HAP-1 (cell line): ENCODE data around the gene IFNA2.
"Not testable (repeated sequence)": the region's sequence is repeated elsewhere in the genome, so short reads cannot be mapped to it uniquely, and the experiment has no call there.

Source experiments
- DNase-seq, 2 experiments: peaks; one replicate each; pipeline ENCODE4 v3.0.0-alpha.2; 2016 to 2020; ENCODE audit warnings: low spot score in 2 of 2
- H3K27me3 ChIP-seq: fragments of 250-450 bp; sonication (Bioruptor Pico); 2 replicates; pipeline ENCODE4 v1.5.1; 2020; ENCODE audit warnings: low read depth, mild to moderate bottlenecking, moderate library complexity
- H3K36me3 ChIP-seq: fragments of 250-450 bp; sonication (Bioruptor Pico); replicated peaks from 2 replicates; pipeline ENCODE4 v1.5.1; 2020; ENCODE audit warnings: mild to moderate bottlenecking
- H3K4me1 ChIP-seq: fragments of 250-450 bp; sonication (Bioruptor Pico); 2 replicates; pipeline ENCODE4 v1.5.1; 2020; ENCODE audit warnings: mild to moderate bottlenecking
- H3K4me3 ChIP-seq: fragments of 250-450 bp; sonication (Bioruptor Pico); 2 replicates; pipeline ENCODE4 v1.5.1; 2020; ENCODE audit warnings: mild to moderate bottlenecking, moderate library complexity
- H3K9me3 ChIP-seq: fragments of 250-450 bp; sonication (Bioruptor Pico); 2 replicates; pipeline ENCODE4 v1.5.1; 2020; ENCODE audit warnings: mild to moderate bottlenecking, moderate library complexity
- in situ Hi-C: fragments of 300-500 bp; cut with MboI; formaldehyde crosslinking; loops from 3 replicates; pipeline ENCODE4 v1.14.3; 2020; ENCODE audit warnings: low sequenced_read_pairs, inconsistent platforms, mixed read lengths

IFNA2 gene

GRCh38 chr9:21385131-21385670 is at the start of gene IFNA2:
Gene IFNA2, minus strand, starts transcription at chr9:21385398. Its CDS starts 69 bp downstream, at chr9:21385329.
- no peak within 1 kb of the TSS for H3K4me3 ChIP-seq
- in situ Hi-C loops: no loop called here
- no peaks in the 10 kb centered on the region for H3K9me3 ChIP-seq
- no peaks in the 10 kb centered on the region for H3K36me3 ChIP-seq
- DNase-seq: no peak
- no peaks in the 10 kb centered on the region for H3K4me1 ChIP-seq
- peaks cover 13% of the 10 kb centered on the region for H3K27me3 ChIP-seq

GRCh38 chr9:21435015-21435383 is 49.8 kb upstream of the IFNA2 start:
- H3K9me3 ChIP-seq, DNase-seq, in situ Hi-C loops, H3K36me3 ChIP-seq, H3K27me3 ChIP-seq, H3K4me1 ChIP-seq, H3K4me3 ChIP-seq: not testable (repeated sequence)

GRCh38 chr9:21434202-21435014 is 49.2 kb upstream of the IFNA2 start:
- Histone ChIP-seq H3K9me3 (no peaks in the 10 kb centered on the region), H3K27me3 (peaks cover 5% of the 10 kb centered on the region; the same call in 1 of the 2 replicates), H3K36me3 (no peaks in the 10 kb centered on the region), H3K4me1 (no peaks in the 10 kb centered on the region), H3K4me3 (no peak overlapping the region)
- peak; percentile 69 to 78 for DNase-seq
- in situ Hi-C loops: no loop called here

GRCh38 chr9:21432672-21433425 is 47.7 kb upstream of the IFNA2 start:
- Histone ChIP-seq H3K4me3 (no peak overlapping the region), H3K4me1 (no peaks in the 10 kb centered on the region), H3K9me3 (no peaks in the 10 kb centered on the region), H3K27me3 (peaks cover 5% of the 10 kb centered on the region; the same call in 1 of the 2 replicates), H3K36me3 (no peaks in the 10 kb centered on the region)
- in situ Hi-C loops: no loop called here
- DNase-seq: no peak

- DNase-seq: no peak
- no peaks in the 10 kb centered on the region for H3K9me3 ChIP-seq
- in situ Hi-C loops: no loop called here
- H3K4me3 ChIP-seq: no peak overlapping the region
- no peaks in the 10 kb centered on the region for H3K4me1 ChIP-seq
- no peaks in the 10 kb centered on the region; the same call in 1 of the 2 replicates for H3K27me3 ChIP-seq
- H3K36me3 ChIP-seq: no peaks in the 10 kb centered on the region
Observed at GRCh38 chr9:21429191-21429590, 44.0 kb upstream of the IFNA2 start.

- in situ Hi-C loops: no loop called here
- H3K9me3 ChIP-seq: no peaks in the 10 kb centered on the region
- no peak overlapping the region for H3K4me3 ChIP-seq
- no peaks in the 10 kb centered on the region; the same call in 1 of the 2 replicates for H3K27me3 ChIP-seq
- no peaks in the 10 kb centered on the region for H3K4me1 ChIP-seq
- H3K36me3 ChIP-seq: no peaks in the 10 kb centered on the region
- DNase-seq: no peak
Observed at GRCh38 chr9:21428235-21428634, 43.0 kb upstream of the IFNA2 start.

- Histone ChIP-seq H3K36me3 (no peaks in the 10 kb centered on the region), H3K4me3 (no peak overlapping the region), H3K27me3 (no peaks in the 10 kb centered on the region; the same call in 1 of the 2 replicates), H3K4me1 (no peaks in the 10 kb centered on the region), H3K9me3 (no peaks in the 10 kb centered on the region)
- no peak for DNase-seq
- in situ Hi-C loops: no loop called here
Observed at GRCh38 chr9:21415493-21416267, 30.5 kb upstream of the IFNA2 start.

GRCh38 chr9:21414220-21414940 is 29.2 kb upstream of the IFNA2 start:
- no peak for DNase-seq
- H3K9me3 ChIP-seq: no peaks in the 10 kb centered on the region
- H3K4me3 ChIP-seq: no peak overlapping the region
- in situ Hi-C loops: no loop called here
- H3K4me1 ChIP-seq: no peaks in the 10 kb centered on the region
- H3K27me3 ChIP-seq: no peaks in the 10 kb centered on the region; the same call in 1 of the 2 replicates
- no peaks in the 10 kb centered on the region for H3K36me3 ChIP-seq

- H3K27me3 ChIP-seq: no peaks in the 10 kb centered on the region; the same call in 1 of the 2 replicates
- in situ Hi-C loops: no loop called here
- H3K4me3 ChIP-seq: no peak overlapping the region
- no peaks in the 10 kb centered on the region for H3K4me1 ChIP-seq
- H3K9me3 ChIP-seq: no peaks in the 10 kb centered on the region
- no peak for DNase-seq
- no peaks in the 10 kb centered on the region for H3K36me3 ChIP-seq
Observed at GRCh38 chr9:21413624-21414023, 28.4 kb upstream of the IFNA2 start.

GRCh38 chr9:21413151-21413550 is 28.0 kb upstream of the IFNA2 start:
- Histone ChIP-seq H3K36me3 (no peaks in the 10 kb centered on the region), H3K9me3 (no peaks in the 10 kb centered on the region), H3K27me3 (no peaks in the 10 kb centered on the region; the same call in 1 of the 2 replicates), H3K4me3 (no peak overlapping the region), H3K4me1 (no peaks in the 10 kb centered on the region)
- no peak for DNase-seq
- in situ Hi-C loops: no loop called here

GRCh38 chr9:21412107-21412506 is 26.9 kb upstream of the IFNA2 start:
- H3K36me3 ChIP-seq: no peaks in the 10 kb centered on the region
- no peaks in the 10 kb centered on the region for H3K9me3 ChIP-seq
- no peaks in the 10 kb centered on the region; the same call in 1 of the 2 replicates for H3K27me3 ChIP-seq
- no peak for DNase-seq
- in situ Hi-C loops: no loop called here
- no peaks in the 10 kb centered on the region for H3K4me1 ChIP-seq
- H3K4me3 ChIP-seq: no peak overlapping the region

- no peaks in the 10 kb centered on the region for H3K9me3 ChIP-seq
- DNase-seq: no peak
- in situ Hi-C loops: no loop called here
- H3K27me3 ChIP-seq: peaks cover 3% of the 10 kb centered on the region
- H3K4me3 ChIP-seq: no peak within 1 kb of the TSS
- no peaks in the 10 kb centered on the region for H3K36me3 ChIP-seq
- H3K4me1 ChIP-seq: no peaks in the 10 kb centered on the region
Observed at GRCh38 chr9:21408817-21409216, 23.6 kb upstream of the IFNA2 start, which contains the start of gene IFNA8. Gene IFNA8, plus strand, starts transcription at chr9:21409117. Its CDS starts 60 bp downstream, at chr9:21409177.

GRCh38 chr9:21404146-21404545 is 18.9 kb upstream of the IFNA2 start:
- Histone ChIP-seq H3K4me1 (no peaks in the 10 kb centered on the region), H3K36me3 (no peaks in the 10 kb centered on the region), H3K27me3 (peaks cover 21% of the 10 kb centered on the region), H3K4me3 (no peak overlapping the region), H3K9me3 (no peaks in the 10 kb centered on the region)
- in situ Hi-C loops: no loop called here
- DNase-seq: no peak
